WTC11 (cell line): ENCODE results near the gene CHRM1. TPM values are rescaled to one million over a fixed set of nuclear protein-coding genes. Genes with fewer than 3 reads are reported as not detected.
A peak's percentile ranks its signal among the peaks of the same experiment; 100 is the strongest.

Experiments
- FOXJ3 ChIP-seq: sonication (generic); formaldehyde crosslinking; IDR thresholded peaks from 2 replicates; pipeline ENCODE4 v1.9.0; 2021; ENCODE audit warnings: missing genetic modification reagents, mild to moderate bottlenecking, borderline replicate concordance
- FOXK1 ChIP-seq: sonication (generic); formaldehyde crosslinking; IDR thresholded peaks from 2 replicates; pipeline ENCODE4 v1.8.0; 2022; ENCODE audit warnings: mild to moderate bottlenecking, moderate library complexity, missing genetic modification reagents
- GRHL2 ChIP-seq: fragments of 250-450 bp; sonication (Bioruptor Pico); IDR thresholded peaks from 2 replicates; pipeline ENCODE4 v1.8.0; 2022; ENCODE audit warnings: mild to moderate bottlenecking, moderate library complexity; ENCODE audit not compliant: insufficient replicate concordance, severe bottlenecking
- HMGA2 ChIP-seq: fragments of 250-450 bp; sonication (Bioruptor Pico); IDR thresholded peaks from 2 replicates; pipeline ENCODE4 v1.4.0; 2021; ENCODE audit warnings: mild to moderate bottlenecking, moderate library complexity
- MXD4 ChIP-seq: fragments of 250-450 bp; sonication (Bioruptor Pico); IDR thresholded peaks from 2 replicates; pipeline ENCODE4 v1.8.0; 2021; ENCODE audit warnings: mild to moderate bottlenecking, moderate library complexity, borderline replicate concordance
- MYBL2 ChIP-seq: sonication (generic); formaldehyde crosslinking; IDR thresholded peaks from 2 replicates; pipeline ENCODE4 v1.8.1; 2023; ENCODE audit warnings: mild to moderate bottlenecking, moderate library complexity, missing genetic modification reagents
- NR1H2 ChIP-seq: sonication (generic); formaldehyde crosslinking; IDR thresholded peaks from 2 replicates; pipeline ENCODE4 v1.9.0; 2021; ENCODE audit warnings: mild to moderate bottlenecking, moderate library complexity, missing genetic modification reagents
- SOX15 ChIP-seq: fragments of 250-450 bp; sonication (Bioruptor Pico); IDR thresholded peaks from 2 replicates; pipeline ENCODE4 v1.9.0; 2021; ENCODE audit warnings: mild to moderate bottlenecking
- TP53 ChIP-seq: sonication (generic); formaldehyde crosslinking; IDR thresholded peaks from 2 replicates; pipeline ENCODE4 v1.8.1; 2023; ENCODE audit warnings: mild to moderate bottlenecking, missing genetic modification reagents
- ZNF121 ChIP-seq: sonication (generic); formaldehyde crosslinking; IDR thresholded peaks from 2 replicates; pipeline ENCODE4 v1.8.0; 2023; ENCODE audit warnings: missing genetic modification reagents
- ZNF232 ChIP-seq: sonication (generic); formaldehyde crosslinking; IDR thresholded peaks from 2 replicates; pipeline ENCODE4 v1.8.0; 2022; ENCODE audit warnings: mild to moderate bottlenecking, missing genetic modification reagents
- ZNF423 ChIP-seq: fragments of 250-450 bp; sonication (Bioruptor Pico); IDR thresholded peaks from 2 replicates; pipeline ENCODE4 v2.1.2; 2022; ENCODE audit warnings: mild to moderate bottlenecking, moderate library complexity
- total RNA-seq: library from RNA; stranded (reverse); gene quantifications from 3 replicates; pipeline ENCODE4 v1.2.3, GENCODE V29; 2021
- TF ChIP-seq, protein P1 (sequence below): sonication (generic); formaldehyde crosslinking; IDR thresholded peaks from 2 replicates; pipeline ENCODE4 v1.8.0; 2022; ENCODE audit warnings: mild to moderate bottlenecking, missing genetic modification reagents
- TF ChIP-seq, protein P2 (sequence below): fragments of 250-450 bp; sonication (Bioruptor Pico); IDR thresholded peaks from 2 replicates; pipeline ENCODE4 v1.9.0; 2021; ENCODE audit warnings: mild to moderate bottlenecking, borderline replicate concordance
- TF ChIP-seq, protein P3 (sequence below): sonication (generic); formaldehyde crosslinking; IDR thresholded peaks from 2 replicates; pipeline ENCODE4 v1.8.1; 2022; ENCODE audit warnings: low read depth, missing genetic modification reagents, borderline replicate concordance
- TF ChIP-seq, protein P4 (sequence below): fragments of 250-450 bp; sonication (Bioruptor Pico); IDR thresholded peaks from 2 replicates; pipeline ENCODE4 v1.9.0; 2021; ENCODE audit warnings: mild to moderate bottlenecking
- TF ChIP-seq, protein P5 (sequence below): fragments of 250-450 bp; sonication (Bioruptor Pico); IDR thresholded peaks from 2 replicates; pipeline ENCODE4 v1.8.0; 2021; ENCODE audit warnings: mild to moderate bottlenecking
- TF ChIP-seq, protein P6 (sequence below): sonication (generic); formaldehyde crosslinking; IDR thresholded peaks from 2 replicates; pipeline ENCODE4 v1.8.1; 2023; ENCODE audit warnings: mild to moderate bottlenecking, missing genetic modification reagents
- TF ChIP-seq, protein P7 (sequence below): sonication (generic); formaldehyde crosslinking; IDR thresholded peaks from 2 replicates; pipeline ENCODE4 v1.8.1; 2022; ENCODE audit warnings: low read depth, mild to moderate bottlenecking, moderate library complexity, missing genetic modification reagents, borderline replicate concordance

CHRM1 gene
- total RNA-seq, 1 experiment from 2014 or later, result not detected

DNA sequence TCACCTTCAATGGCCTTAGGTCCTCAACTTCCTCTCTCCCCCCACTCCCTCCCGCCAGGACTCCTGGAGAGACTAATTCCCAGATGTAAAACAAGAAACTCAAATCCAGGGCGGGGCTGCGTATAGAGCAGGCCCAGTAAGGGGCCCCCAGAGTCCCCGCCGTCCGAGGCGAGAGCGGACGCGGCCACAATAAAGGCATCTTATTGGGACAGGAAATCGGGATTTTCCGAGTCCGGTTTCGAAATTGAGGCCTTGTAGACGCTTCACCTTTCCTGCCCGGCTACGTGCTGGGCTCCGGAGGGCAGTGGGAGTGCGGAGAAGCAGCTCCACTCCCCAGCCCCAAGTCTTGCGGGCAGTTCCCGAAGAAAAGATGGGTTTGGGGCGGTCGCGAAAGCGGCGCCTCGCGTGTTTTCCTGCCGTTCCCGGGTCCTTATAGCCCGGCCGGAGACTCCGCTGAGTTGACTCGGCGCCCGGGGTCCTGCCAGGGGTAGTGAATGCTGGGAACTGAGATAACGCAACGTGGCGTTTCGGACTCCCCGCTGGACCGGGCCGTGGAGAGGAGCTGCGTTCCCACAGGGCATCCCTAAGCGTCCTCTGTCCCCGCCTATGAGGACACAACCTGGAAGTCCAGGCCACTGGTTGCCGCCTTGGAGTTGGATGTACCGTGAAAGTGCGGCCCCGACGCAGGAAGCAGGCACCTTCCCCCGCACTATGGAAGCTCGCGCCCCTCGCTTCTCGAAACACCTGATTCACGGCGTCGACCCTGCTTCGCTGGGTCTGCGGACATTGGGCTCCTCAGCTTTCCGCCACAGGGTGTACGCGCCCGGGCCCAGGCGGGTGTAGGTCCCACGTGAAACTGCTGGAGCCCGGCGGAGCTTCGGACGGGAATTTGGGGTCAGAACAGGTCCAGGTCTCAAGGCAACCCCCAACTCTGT, 4.8 kb upstream of the CHRM1 start (continued):
- TF ChIP-seq, protein P1, sequence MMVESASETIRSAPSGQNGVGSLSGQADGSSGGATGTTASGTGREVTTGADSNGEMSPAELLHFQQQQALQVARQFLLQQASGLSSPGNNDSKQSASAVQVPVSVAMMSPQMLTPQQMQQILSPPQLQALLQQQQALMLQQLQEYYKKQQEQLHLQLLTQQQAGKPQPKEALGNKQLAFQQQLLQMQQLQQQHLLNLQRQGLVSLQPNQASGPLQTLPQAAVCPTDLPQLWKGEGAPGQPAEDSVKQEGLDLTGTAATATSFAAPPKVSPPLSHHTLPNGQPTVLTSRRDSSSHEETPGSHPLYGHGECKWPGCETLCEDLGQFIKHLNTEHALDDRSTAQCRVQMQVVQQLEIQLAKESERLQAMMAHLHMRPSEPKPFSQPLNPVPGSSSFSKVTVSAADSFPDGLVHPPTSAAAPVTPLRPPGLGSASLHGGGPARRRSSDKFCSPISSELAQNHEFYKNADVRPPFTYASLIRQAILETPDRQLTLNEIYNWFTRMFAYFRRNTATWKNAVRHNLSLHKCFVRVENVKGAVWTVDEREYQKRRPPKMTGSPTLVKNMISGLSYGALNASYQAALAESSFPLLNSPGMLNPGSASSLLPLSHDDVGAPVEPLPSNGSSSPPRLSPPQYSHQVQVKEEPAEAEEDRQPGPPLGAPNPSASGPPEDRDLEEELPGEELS (CRISPR knock-in tag), result 0 out of 2 replicates have a peak, but pooled peaks have one; percentile 35
- TF ChIP-seq TP53 (CRISPR knock-in tag) (peak; percentile 20; the same call in 1 of the 2 replicates), NR1H2 (CRISPR knock-in tag) (no peak), ZNF232 (CRISPR knock-in tag) (no peak), ZNF423 (peak; percentile 53; the same call in 1 of the 2 replicates), FOXJ3 (CRISPR knock-in tag) (no peak), ZNF121 (CRISPR knock-in tag) (no peak), SOX15 (CRISPR knock-in tag) (no peak), GRHL2 (CRISPR knock-in tag) (no peak), FOXK1 (CRISPR knock-in tag) (no peak), MYBL2 (CRISPR knock-in tag) (0 out of 2 replicates have a peak, but pooled peaks have one; percentile 30), HMGA2 (CRISPR knock-in tag) (no peak), MXD4 (no peak)
- TF ChIP-seq, protein P2, sequence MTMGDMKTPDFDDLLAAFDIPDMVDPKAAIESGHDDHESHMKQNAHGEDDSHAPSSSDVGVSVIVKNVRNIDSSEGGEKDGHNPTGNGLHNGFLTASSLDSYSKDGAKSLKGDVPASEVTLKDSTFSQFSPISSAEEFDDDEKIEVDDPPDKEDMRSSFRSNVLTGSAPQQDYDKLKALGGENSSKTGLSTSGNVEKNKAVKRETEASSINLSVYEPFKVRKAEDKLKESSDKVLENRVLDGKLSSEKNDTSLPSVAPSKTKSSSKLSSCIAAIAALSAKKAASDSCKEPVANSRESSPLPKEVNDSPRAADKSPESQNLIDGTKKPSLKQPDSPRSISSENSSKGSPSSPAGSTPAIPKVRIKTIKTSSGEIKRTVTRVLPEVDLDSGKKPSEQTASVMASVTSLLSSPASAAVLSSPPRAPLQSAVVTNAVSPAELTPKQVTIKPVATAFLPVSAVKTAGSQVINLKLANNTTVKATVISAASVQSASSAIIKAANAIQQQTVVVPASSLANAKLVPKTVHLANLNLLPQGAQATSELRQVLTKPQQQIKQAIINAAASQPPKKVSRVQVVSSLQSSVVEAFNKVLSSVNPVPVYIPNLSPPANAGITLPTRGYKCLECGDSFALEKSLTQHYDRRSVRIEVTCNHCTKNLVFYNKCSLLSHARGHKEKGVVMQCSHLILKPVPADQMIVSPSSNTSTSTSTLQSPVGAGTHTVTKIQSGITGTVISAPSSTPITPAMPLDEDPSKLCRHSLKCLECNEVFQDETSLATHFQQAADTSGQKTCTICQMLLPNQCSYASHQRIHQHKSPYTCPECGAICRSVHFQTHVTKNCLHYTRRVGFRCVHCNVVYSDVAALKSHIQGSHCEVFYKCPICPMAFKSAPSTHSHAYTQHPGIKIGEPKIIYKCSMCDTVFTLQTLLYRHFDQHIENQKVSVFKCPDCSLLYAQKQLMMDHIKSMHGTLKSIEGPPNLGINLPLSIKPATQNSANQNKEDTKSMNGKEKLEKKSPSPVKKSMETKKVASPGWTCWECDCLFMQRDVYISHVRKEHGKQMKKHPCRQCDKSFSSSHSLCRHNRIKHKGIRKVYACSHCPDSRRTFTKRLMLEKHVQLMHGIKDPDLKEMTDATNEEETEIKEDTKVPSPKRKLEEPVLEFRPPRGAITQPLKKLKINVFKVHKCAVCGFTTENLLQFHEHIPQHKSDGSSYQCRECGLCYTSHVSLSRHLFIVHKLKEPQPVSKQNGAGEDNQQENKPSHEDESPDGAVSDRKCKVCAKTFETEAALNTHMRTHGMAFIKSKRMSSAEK (CRISPR knock-in tag), result no peak
- TF ChIP-seq, protein P3, sequence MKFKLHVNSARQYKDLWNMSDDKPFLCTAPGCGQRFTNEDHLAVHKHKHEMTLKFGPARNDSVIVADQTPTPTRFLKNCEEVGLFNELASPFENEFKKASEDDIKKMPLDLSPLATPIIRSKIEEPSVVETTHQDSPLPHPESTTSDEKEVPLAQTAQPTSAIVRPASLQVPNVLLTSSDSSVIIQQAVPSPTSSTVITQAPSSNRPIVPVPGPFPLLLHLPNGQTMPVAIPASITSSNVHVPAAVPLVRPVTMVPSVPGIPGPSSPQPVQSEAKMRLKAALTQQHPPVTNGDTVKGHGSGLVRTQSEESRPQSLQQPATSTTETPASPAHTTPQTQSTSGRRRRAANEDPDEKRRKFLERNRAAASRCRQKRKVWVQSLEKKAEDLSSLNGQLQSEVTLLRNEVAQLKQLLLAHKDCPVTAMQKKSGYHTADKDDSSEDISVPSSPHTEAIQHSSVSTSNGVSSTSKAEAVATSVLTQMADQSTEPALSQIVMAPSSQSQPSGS, result no peak
- TF ChIP-seq, protein P4, sequence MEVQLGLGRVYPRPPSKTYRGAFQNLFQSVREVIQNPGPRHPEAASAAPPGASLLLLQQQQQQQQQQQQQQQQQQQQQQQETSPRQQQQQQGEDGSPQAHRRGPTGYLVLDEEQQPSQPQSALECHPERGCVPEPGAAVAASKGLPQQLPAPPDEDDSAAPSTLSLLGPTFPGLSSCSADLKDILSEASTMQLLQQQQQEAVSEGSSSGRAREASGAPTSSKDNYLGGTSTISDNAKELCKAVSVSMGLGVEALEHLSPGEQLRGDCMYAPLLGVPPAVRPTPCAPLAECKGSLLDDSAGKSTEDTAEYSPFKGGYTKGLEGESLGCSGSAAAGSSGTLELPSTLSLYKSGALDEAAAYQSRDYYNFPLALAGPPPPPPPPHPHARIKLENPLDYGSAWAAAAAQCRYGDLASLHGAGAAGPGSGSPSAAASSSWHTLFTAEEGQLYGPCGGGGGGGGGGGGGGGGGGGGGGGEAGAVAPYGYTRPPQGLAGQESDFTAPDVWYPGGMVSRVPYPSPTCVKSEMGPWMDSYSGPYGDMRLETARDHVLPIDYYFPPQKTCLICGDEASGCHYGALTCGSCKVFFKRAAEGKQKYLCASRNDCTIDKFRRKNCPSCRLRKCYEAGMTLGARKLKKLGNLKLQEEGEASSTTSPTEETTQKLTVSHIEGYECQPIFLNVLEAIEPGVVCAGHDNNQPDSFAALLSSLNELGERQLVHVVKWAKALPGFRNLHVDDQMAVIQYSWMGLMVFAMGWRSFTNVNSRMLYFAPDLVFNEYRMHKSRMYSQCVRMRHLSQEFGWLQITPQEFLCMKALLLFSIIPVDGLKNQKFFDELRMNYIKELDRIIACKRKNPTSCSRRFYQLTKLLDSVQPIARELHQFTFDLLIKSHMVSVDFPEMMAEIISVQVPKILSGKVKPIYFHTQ (CRISPR knock-in tag), result no peak
- TF ChIP-seq, protein P5, sequence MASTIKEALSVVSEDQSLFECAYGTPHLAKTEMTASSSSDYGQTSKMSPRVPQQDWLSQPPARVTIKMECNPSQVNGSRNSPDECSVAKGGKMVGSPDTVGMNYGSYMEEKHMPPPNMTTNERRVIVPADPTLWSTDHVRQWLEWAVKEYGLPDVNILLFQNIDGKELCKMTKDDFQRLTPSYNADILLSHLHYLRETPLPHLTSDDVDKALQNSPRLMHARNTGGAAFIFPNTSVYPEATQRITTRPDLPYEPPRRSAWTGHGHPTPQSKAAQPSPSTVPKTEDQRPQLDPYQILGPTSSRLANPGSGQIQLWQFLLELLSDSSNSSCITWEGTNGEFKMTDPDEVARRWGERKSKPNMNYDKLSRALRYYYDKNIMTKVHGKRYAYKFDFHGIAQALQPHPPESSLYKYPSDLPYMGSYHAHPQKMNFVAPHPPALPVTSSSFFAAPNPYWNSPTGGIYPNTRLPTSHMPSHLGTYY (CRISPR knock-in tag), result no peak
- TF ChIP-seq, protein P6, sequence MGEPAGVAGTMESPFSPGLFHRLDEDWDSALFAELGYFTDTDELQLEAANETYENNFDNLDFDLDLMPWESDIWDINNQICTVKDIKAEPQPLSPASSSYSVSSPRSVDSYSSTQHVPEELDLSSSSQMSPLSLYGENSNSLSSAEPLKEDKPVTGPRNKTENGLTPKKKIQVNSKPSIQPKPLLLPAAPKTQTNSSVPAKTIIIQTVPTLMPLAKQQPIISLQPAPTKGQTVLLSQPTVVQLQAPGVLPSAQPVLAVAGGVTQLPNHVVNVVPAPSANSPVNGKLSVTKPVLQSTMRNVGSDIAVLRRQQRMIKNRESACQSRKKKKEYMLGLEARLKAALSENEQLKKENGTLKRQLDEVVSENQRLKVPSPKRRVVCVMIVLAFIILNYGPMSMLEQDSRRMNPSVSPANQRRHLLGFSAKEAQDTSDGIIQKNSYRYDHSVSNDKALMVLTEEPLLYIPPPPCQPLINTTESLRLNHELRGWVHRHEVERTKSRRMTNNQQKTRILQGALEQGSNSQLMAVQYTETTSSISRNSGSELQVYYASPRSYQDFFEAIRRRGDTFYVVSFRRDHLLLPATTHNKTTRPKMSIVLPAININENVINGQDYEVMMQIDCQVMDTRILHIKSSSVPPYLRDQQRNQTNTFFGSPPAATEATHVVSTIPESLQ (CRISPR knock-in tag), result no peak
- TF ChIP-seq, protein P7, sequence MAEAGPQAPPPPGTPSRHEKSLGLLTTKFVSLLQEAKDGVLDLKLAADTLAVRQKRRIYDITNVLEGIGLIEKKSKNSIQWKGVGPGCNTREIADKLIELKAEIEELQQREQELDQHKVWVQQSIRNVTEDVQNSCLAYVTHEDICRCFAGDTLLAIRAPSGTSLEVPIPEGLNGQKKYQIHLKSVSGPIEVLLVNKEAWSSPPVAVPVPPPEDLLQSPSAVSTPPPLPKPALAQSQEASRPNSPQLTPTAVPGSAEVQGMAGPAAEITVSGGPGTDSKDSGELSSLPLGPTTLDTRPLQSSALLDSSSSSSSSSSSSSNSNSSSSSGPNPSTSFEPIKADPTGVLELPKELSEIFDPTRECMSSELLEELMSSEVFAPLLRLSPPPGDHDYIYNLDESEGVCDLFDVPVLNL (CRISPR knock-in tag), result no peak
